ENCODE measurements around the gene C1orf159. TPM values are rescaled to one million over a fixed set of nuclear protein-coding genes. Genes with fewer than 3 reads are reported as not detected.

Gene C1orf159
- total RNA-seq, 4 donors from 2014 or later = 12.8 to 48.4 (median 19.7) TPM

Other genes with a start within 250 kb of the C1orf159 start
- gene SAMD11, start 192.2 kb downstream of the C1orf159 start, total RNA-seq = 1 to 10 TPM in 2 of 4 donors, under 1 TPM in 1, not detected in 1; 0.85 to 2.0 (median 1.5) TPM
- 10 to 100 TPM; 45.6 to 61.9 (median 56.3) TPM for gene NOC2L, start 156.8 kb downstream of the C1orf159 start, total RNA-seq
- 10 to 100 TPM in 3 of 4 donors, 1 to 10 TPM in 1; 9.7 to 38.3 (median 17.0) TPM for gene KLHL17, start 155.5 kb downstream of the C1orf159 start, total RNA-seq
- 10 to 100 TPM; 36.1 to 69.0 (median 48.4) TPM for gene PLEKHN1, start 149.6 kb downstream of the C1orf159 start, total RNA-seq
- gene PERM1, start 134.0 kb downstream of the C1orf159 start, total RNA-seq = under 1 TPM; 0.24 to 0.93 (median 0.44) TPM
- 10 to 100 TPM; 12.7 to 34.8 (median 31.6) TPM for gene HES4, start 116.0 kb downstream of the C1orf159 start, total RNA-seq
- gene ISG15, start 102.6 kb downstream of the C1orf159 start, total RNA-seq = 10 to 100 TPM in 1 of 4 donors, 1 to 10 TPM in 3; 5.4 to 10.1 (median 7.9) TPM
- gene AGRN, start 96.0 kb downstream of the C1orf159 start, total RNA-seq = 10 to 100 TPM; 50.6 to 84.8 (median 71.1) TPM
- 1 to 10 TPM; 1.8 to 4.9 (median 4.8) TPM for gene RNF223, start 41.8 kb downstream of the C1orf159 start, total RNA-seq
- not detected for gene TTLL10, start 57.8 kb upstream of the C1orf159 start, total RNA-seq
- gene TNFRSF18, start 90.5 kb upstream of the C1orf159 start, total RNA-seq = 10 to 100 TPM; 24.4 to 62.1 (median 33.5) TPM
- 1 to 10 TPM in 1 of 4 donors, under 1 TPM in 2, not detected in 1; 0.42 to 1.4 (median 0.72) TPM for gene TNFRSF4, start 98.1 kb upstream of the C1orf159 start, total RNA-seq
- gene SDF4, start 115.9 kb upstream of the C1orf159 start, total RNA-seq = 10 to 100 TPM; 57.5 to 87.6 (median 73.1) TPM
- 10 to 100 TPM in 3 of 4 donors, 1 to 10 TPM in 1; 9.3 to 24.4 (median 16.4) TPM for gene B3GALT6, start 116.1 kb upstream of the C1orf159 start, total RNA-seq
- 10 to 100 TPM in 1 of 4 donors, 1 to 10 TPM in 3; 4.3 to 23.5 (median 7.1) TPM for gene C1QTNF12, start 130.6 kb upstream of the C1orf159 start, total RNA-seq
- gene UBE2J2, start 157.8 kb upstream of the C1orf159 start, total RNA-seq = 10 to 100 TPM; 30.2 to 70.0 (median 60.0) TPM
- 1 to 10 TPM; 1.5 to 4.7 (median 2.6) TPM for gene SCNN1D, start 164.3 kb upstream of the C1orf159 start, total RNA-seq
- 100 to 1,000 TPM; 112 to 309 (median 148) TPM for gene ACAP3, start 191.8 kb upstream of the C1orf159 start, total RNA-seq
- 10 to 100 TPM; 16.9 to 56.4 (median 36.4) TPM for gene PUSL1, start 192.5 kb upstream of the C1orf159 start, total RNA-seq
- 100 to 1,000 TPM; 105 to 242 (median 151) TPM for gene INTS11, start 208.6 kb upstream of the C1orf159 start, total RNA-seq
- 10 to 100 TPM; 32.5 to 60.4 (median 54.3) TPM for gene CPTP, start 208.7 kb upstream of the C1orf159 start, total RNA-seq
- 1 to 10 TPM in 1 of 4 donors, under 1 TPM in 3; 0.56 to 1.8 (median 0.82) TPM for gene TAS1R3, start 215.2 kb upstream of the C1orf159 start, total RNA-seq
- 100 to 1,000 TPM in 3 of 4 donors, 10 to 100 TPM in 1; 99.4 to 151 (median 106) TPM for gene DVL1, start 233.3 kb upstream of the C1orf159 start, total RNA-seq
- gene MXRA8, start 242.5 kb upstream of the C1orf159 start, total RNA-seq = 10 to 100 TPM; 18.6 to 43.5 (median 21.9) TPM